Liver (tissue), 9 donors: ENCODE measurements around the gene MTMR11. TPM values are rescaled to one million over a fixed set of nuclear protein-coding genes. Genes with fewer than 3 reads are reported as not detected.

Experiments used
- DNase-seq: peaks from one replicate; pipeline ENCODE4 v3.0.0-alpha.2; 2017; ENCODE audit warnings: low spot score
- H3K27ac ChIP-seq, 2 donors: one replicate each; pipeline ENCODE4 v1.7.0; 2013; ENCODE audit warnings: inconsistent platforms in 2 of 2, low read length in 2 of 2, control low read depth in 1 of 2, low read depth in 1 of 2, mild to moderate bottlenecking in 1 of 2
- H3K27me3 ChIP-seq, 4 donors: one replicate each; pipeline versions ENCODE4 v1.6.1 to v1.7.0; 2013; ENCODE audit warnings: low read length in 3 of 4, inconsistent platforms in 1 of 4, mild to moderate bottlenecking in 1 of 4, moderate library complexity in 1 of 4; ENCODE audit not compliant: control insufficient read depth in 4 of 4, insufficient read depth in 4 of 4
- H3K36me3 ChIP-seq, 4 donors: one replicate each; pipeline versions ENCODE4 v1.6.1 to v1.7.0; 2013; ENCODE audit warnings: low read length in 3 of 4, mild to moderate bottlenecking in 3 of 4, low read depth in 1 of 4, moderate library complexity in 1 of 4; ENCODE audit not compliant: control insufficient read depth in 4 of 4, insufficient read depth in 3 of 4
- H3K4me1 ChIP-seq, 4 donors: one replicate each; pipeline versions ENCODE4 v1.6.1 to v1.7.0; 2013; ENCODE audit warnings: low read length in 3 of 4, mild to moderate bottlenecking in 3 of 4, moderate library complexity in 1 of 4; ENCODE audit not compliant: control insufficient read depth in 4 of 4, insufficient read depth in 4 of 4
- H3K4me3 ChIP-seq, 3 donors: one replicate each; pipeline versions ENCODE4 v1.6.1 to v1.7.0; 2013; ENCODE audit warnings: low read length in 3 of 3, control low read depth in 1 of 3, low read depth in 1 of 3, mild to moderate bottlenecking in 1 of 3
- H3K9ac ChIP-seq, 2 donors: one replicate each; pipeline ENCODE4 v1.7.0; 2013; ENCODE audit warnings: low read length in 2 of 2, mild to moderate bottlenecking in 2 of 2, moderate library complexity in 2 of 2, control low read depth in 1 of 2, low read depth in 1 of 2
- H3K9me3 ChIP-seq, 4 donors: one replicate each; pipeline versions ENCODE4 v1.6.1 to v1.7.0; 2013; ENCODE audit warnings: low read length in 3 of 4; ENCODE audit not compliant: control insufficient read depth in 4 of 4
- EGR1 ChIP-seq, 2 donors: IDR thresholded peaks; 2 replicates each; pipeline ENCODE4 v1.6.1; 2016 to 2018; ENCODE audit warnings: antibody characterized with exemption in 2 of 2, low read depth in 2 of 2
- FOXA1 ChIP-seq: IDR thresholded peaks from 2 replicates; pipeline ENCODE4 v1.6.1; 2016; ENCODE audit warnings: antibody characterized with exemption
- FOXA2 ChIP-seq: IDR thresholded peaks from 2 replicates; pipeline ENCODE4 v1.6.1; 2016; ENCODE audit warnings: antibody characterized with exemption
- GABPA ChIP-seq, 2 donors: IDR thresholded peaks in 1 of 2; conservative IDR thresholded peaks in 1 of 2; 2 replicates each; pipeline ENCODE4 v1.6.1; 2016; ENCODE audit warnings: antibody characterized with exemption in 2 of 2, mild to moderate bottlenecking in 1 of 2, moderate library complexity in 1 of 2
- HNF4A ChIP-seq, 2 donors: conservative IDR thresholded peaks; 2 replicates each; pipeline ENCODE4 v1.6.1; 2016; ENCODE audit warnings: antibody characterized with exemption in 2 of 2, mild to moderate bottlenecking in 2 of 2
- HNF4G ChIP-seq: IDR thresholded peaks from 2 replicates; pipeline ENCODE4 v1.6.1; 2016; ENCODE audit warnings: antibody characterized with exemption
- JUND ChIP-seq, 2 donors: IDR thresholded peaks; 2 replicates each; pipeline ENCODE4 v1.6.1; 2016; ENCODE audit warnings: antibody characterized with exemption in 2 of 2
- NR2F2 ChIP-seq: IDR thresholded peaks from 2 replicates; pipeline ENCODE4 v1.6.1; 2016; ENCODE audit warnings: antibody characterized with exemption
- RAD21 ChIP-seq, 2 donors: IDR thresholded peaks; 2 replicates each; pipeline ENCODE4 v1.6.1; 2016; ENCODE audit warnings: antibody characterized with exemption in 2 of 2, mild to moderate bottlenecking in 2 of 2
- RXRA ChIP-seq, 2 donors: IDR thresholded peaks; 2 replicates each; pipeline ENCODE4 v1.6.1; 2017 to 2018; ENCODE audit warnings: antibody characterized with exemption in 2 of 2, mild to moderate bottlenecking in 1 of 2
- SP1 ChIP-seq: IDR thresholded peaks from 2 replicates; pipeline ENCODE4 v1.6.1; 2018; ENCODE audit warnings: antibody characterized with exemption, mild to moderate bottlenecking
- TAF1 ChIP-seq: conservative IDR thresholded peaks from 2 replicates; pipeline ENCODE4 v1.6.1; 2016; ENCODE audit warnings: antibody characterized with exemption, mild to moderate bottlenecking
- YY1 ChIP-seq: IDR thresholded peaks from 2 replicates; pipeline ENCODE4 v1.6.1; 2016; ENCODE audit warnings: antibody characterized with exemption, mild to moderate bottlenecking
- WGBS: extraction: QIAGEN DNeasy Blood & Tissue Kit; methylation state at CpG from one replicate; pipeline ENCODE4 v1.1.7; 2013; 5-methylcytosine and 5-hydroxymethylcytosine counted together
- polyA plus RNA-seq, 2 donors: library from polyadenylated mRNA; stranded (reverse) in 1 of 2; unstranded in 1 of 2; fragments of 200-250 nt in 1 of 2; fragments of >200 nt in 1 of 2; fragmentation: Nextera tagmentation in 1 of 2; extraction: Ambion mirVana in 1 of 2; gene quantifications; one replicate each; pipeline versions ENCODE4 v1.2.1 to v1.2.3, GENCODE V29; 2013 to 2015
- total RNA-seq, 2 donors: library from RNA; depleted of rRNA; stranded (reverse); fragments of >200 nt; gene quantifications; one replicate each; pipeline ENCODE4 v1.2.3, GENCODE V29; 2014
- TF ChIP-seq, protein P1 (sequence below): IDR thresholded peaks from 2 replicates; pipeline ENCODE4 v1.6.1; 2016; ENCODE audit warnings: antibody characterized with exemption
- TF ChIP-seq, protein P2 (sequence below): IDR thresholded peaks from 2 replicates; pipeline ENCODE4 v1.6.1; 2016; ENCODE audit warnings: antibody characterized with exemption
- TF ChIP-seq, protein P3 (sequence below): fragments of 150-350 bp; IDR thresholded peaks from 2 replicates; pipeline ENCODE4 v1.5.1; 2017; ENCODE audit warnings: improper control_type of control experiment, low read depth, low read length; ENCODE audit not compliant: missing input control
- TF ChIP-seq, protein P4 (sequence below): IDR thresholded peaks from 2 replicates; pipeline ENCODE4 v1.6.1; 2016; ENCODE audit warnings: antibody characterized with exemption
- TF ChIP-seq, protein P5 (sequence below): IDR thresholded peaks from 2 replicates; pipeline ENCODE4 v1.6.1; 2016; ENCODE audit warnings: antibody characterized with exemption, mild to moderate bottlenecking
- donor health status: healthy.
- donor health status: healthy.
- donor health status: healthy.
- donor health status: healthy.
- donor health status: healthy.

Gene MTMR11
- total and polyA plus RNA-seq, 4 donors = 1.5 to 2.1 (median 1.8) TPM

DNA sequence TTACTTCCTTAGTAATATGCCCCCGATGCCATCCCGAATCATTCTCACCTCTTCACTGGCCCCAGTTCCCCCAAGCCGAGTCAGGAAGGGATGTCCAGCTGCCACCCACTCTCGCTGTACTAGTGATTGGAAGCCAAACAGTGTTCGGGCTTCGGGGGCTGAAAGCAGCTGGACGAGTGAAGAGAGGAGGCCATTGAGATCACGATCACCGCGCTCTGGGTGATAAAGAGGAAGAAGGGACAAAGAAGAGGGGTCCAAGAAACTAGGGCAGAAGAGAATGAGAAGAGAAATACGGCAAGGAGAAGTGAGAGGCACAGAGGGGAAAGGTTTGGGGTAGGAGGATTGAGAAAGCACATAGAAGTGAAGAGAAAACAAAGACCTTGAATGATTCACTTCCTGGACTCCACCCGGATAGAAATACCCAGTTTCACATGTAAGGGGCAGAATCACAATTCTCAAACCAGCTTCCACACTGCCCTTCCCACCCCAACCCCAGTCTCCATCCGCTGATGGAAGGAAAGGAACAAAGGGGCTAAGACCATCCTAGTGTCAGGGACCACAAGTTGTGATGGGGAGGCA lies 5.4 kb downstream of the MTMR11 start:
- Histone ChIP-seq H3K27me3 (no peaks in the 10 kb centered on the region), H3K9ac (no peak overlapping the region), H3K4me3 (no peak overlapping the region), H3K36me3 (peaks cover 0 to 3% (median 0%) of the 10 kb centered on the region in 4 donors), H3K9me3 (no peaks in the 10 kb centered on the region), H3K4me1 (peaks cover 6 to 20% (median 15%) of the 10 kb centered on the region in 4 donors), H3K27ac (no peak overlapping the region)
- 87% methylated on average over 13 of the region's 13 CpGs for WGBS
- no peak for DNase-seq
- TF ChIP-seq EGR1 (IDR thresholded peaks at IDR 0.05; ENCODE audit: low read depth in 2 of 2) = no peak
- TF ChIP-seq FOXA1 = no peak
- TF ChIP-seq HNF4G = no peak
- no peak for TF ChIP-seq JUND (IDR thresholded peaks at IDR 0.05)
- TF ChIP-seq YY1 = no peak
- TF ChIP-seq, protein P1, sequence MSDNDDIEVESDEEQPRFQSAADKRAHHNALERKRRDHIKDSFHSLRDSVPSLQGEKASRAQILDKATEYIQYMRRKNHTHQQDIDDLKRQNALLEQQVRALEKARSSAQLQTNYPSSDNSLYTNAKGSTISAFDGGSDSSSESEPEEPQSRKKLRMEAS = no peak
- TF ChIP-seq, protein P2, sequence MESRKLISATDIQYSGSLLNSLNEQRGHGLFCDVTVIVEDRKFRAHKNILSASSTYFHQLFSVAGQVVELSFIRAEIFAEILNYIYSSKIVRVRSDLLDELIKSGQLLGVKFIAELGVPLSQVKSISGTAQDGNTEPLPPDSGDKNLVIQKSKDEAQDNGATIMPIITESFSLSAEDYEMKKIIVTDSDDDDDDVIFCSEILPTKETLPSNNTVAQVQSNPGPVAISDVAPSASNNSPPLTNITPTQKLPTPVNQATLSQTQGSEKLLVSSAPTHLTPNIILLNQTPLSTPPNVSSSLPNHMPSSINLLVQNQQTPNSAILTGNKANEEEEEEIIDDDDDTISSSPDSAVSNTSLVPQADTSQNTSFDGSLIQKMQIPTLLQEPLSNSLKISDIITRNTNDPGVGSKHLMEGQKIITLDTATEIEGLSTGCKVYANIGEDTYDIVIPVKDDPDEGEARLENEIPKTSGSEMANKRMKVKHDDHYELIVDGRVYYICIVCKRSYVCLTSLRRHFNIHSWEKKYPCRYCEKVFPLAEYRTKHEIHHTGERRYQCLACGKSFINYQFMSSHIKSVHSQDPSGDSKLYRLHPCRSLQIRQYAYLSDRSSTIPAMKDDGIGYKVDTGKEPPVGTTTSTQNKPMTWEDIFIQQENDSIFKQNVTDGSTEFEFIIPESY = no peak
- TF ChIP-seq HNF4A (conservative IDR thresholded peaks at IDR 0.05) = no peak
- TF ChIP-seq FOXA2 = no peak
- TF ChIP-seq, protein P3, sequence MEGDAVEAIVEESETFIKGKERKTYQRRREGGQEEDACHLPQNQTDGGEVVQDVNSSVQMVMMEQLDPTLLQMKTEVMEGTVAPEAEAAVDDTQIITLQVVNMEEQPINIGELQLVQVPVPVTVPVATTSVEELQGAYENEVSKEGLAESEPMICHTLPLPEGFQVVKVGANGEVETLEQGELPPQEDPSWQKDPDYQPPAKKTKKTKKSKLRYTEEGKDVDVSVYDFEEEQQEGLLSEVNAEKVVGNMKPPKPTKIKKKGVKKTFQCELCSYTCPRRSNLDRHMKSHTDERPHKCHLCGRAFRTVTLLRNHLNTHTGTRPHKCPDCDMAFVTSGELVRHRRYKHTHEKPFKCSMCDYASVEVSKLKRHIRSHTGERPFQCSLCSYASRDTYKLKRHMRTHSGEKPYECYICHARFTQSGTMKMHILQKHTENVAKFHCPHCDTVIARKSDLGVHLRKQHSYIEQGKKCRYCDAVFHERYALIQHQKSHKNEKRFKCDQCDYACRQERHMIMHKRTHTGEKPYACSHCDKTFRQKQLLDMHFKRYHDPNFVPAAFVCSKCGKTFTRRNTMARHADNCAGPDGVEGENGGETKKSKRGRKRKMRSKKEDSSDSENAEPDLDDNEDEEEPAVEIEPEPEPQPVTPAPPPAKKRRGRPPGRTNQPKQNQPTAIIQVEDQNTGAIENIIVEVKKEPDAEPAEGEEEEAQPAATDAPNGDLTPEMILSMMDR = no peak
- TF ChIP-seq RXRA (IDR thresholded peaks at IDR 0.05) = no peak
- no peak for TF ChIP-seq SP1
- no peak for TF ChIP-seq GABPA (IDR thresholded peaks at IDR 0.05 in 1 of 2, conservative IDR thresholded peaks at IDR 0.05 in 1 of 2)
- no peak for TF ChIP-seq TAF1
- TF ChIP-seq RAD21 (IDR thresholded peaks at IDR 0.05) = no peak
- no peak for TF ChIP-seq NR2F2
- TF ChIP-seq, protein P4, sequence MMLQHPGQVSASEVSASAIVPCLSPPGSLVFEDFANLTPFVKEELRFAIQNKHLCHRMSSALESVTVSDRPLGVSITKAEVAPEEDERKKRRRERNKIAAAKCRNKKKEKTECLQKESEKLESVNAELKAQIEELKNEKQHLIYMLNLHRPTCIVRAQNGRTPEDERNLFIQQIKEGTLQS = no peak
- TF ChIP-seq, protein P5, sequence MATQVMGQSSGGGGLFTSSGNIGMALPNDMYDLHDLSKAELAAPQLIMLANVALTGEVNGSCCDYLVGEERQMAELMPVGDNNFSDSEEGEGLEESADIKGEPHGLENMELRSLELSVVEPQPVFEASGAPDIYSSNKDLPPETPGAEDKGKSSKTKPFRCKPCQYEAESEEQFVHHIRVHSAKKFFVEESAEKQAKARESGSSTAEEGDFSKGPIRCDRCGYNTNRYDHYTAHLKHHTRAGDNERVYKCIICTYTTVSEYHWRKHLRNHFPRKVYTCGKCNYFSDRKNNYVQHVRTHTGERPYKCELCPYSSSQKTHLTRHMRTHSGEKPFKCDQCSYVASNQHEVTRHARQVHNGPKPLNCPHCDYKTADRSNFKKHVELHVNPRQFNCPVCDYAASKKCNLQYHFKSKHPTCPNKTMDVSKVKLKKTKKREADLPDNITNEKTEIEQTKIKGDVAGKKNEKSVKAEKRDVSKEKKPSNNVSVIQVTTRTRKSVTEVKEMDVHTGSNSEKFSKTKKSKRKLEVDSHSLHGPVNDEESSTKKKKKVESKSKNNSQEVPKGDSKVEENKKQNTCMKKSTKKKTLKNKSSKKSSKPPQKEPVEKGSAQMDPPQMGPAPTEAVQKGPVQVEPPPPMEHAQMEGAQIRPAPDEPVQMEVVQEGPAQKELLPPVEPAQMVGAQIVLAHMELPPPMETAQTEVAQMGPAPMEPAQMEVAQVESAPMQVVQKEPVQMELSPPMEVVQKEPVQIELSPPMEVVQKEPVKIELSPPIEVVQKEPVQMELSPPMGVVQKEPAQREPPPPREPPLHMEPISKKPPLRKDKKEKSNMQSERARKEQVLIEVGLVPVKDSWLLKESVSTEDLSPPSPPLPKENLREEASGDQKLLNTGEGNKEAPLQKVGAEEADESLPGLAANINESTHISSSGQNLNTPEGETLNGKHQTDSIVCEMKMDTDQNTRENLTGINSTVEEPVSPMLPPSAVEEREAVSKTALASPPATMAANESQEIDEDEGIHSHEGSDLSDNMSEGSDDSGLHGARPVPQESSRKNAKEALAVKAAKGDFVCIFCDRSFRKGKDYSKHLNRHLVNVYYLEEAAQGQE = no peak
